SU-DHL-6 (cell line): ENCODE measurements around the gene OSTN.

Source experiments
- H2AFZ ChIP-seq: fragments of 200-600 bp; sonication (generic); 2 replicates; pipeline ENCODE4 v1.6.1; 2014; ENCODE audit warnings: low read depth, mild to moderate bottlenecking, moderate library complexity, mixed read lengths, antibody characterized with exemption, low read length; ENCODE audit not compliant: severe bottlenecking
- H3F3A ChIP-seq: fragments of 200-600 bp; shearing (Covaris generic); 2 replicates; pipeline ENCODE4 v1.6.0; 2016; ENCODE audit warnings: antibody characterized with exemption, mild to moderate bottlenecking; ENCODE audit not compliant: insufficient read depth
- H3K27ac ChIP-seq: fragments of 200-600 bp; sonication (generic); 2 replicates; pipeline ENCODE4 v1.5.1; 2016; ENCODE audit warnings: low read depth, mild to moderate bottlenecking, low read length, moderate library complexity, mixed read lengths
- H3K27me3 ChIP-seq: fragments of 200-600 bp; sonication (generic), shearing (Covaris generic); 2 replicates; pipeline ENCODE4 v1.6.0; 2014; ENCODE audit warnings: mild to moderate bottlenecking, low read length
- H3K36me3 ChIP-seq: fragments of 200-600 bp; sonication (generic); 2 replicates; pipeline ENCODE4 v1.6.1; 2014; ENCODE audit warnings: mild to moderate bottlenecking, low read length, mixed read lengths
- H3K4me2 ChIP-seq: fragments of 300-600, 200-600 bp; shearing (Covaris generic), sonication (generic); 2 replicates; pipeline ENCODE4 v1.6.0; 2014; ENCODE audit warnings: low read length, low read depth, mild to moderate bottlenecking; ENCODE audit not compliant: poor library complexity, severe bottlenecking
- H3K4me3 ChIP-seq: fragments of 200-600 bp; sonication (generic); 2 replicates; pipeline ENCODE4 v1.5.1; 2014; ENCODE audit warnings: antibody characterized with exemption, low read length, mild to moderate bottlenecking, mixed read lengths; ENCODE audit not compliant: insufficient read depth, poor library complexity, severe bottlenecking
- H3K79me2 ChIP-seq: fragments of 200-600 bp; sonication (generic); 2 replicates; pipeline ENCODE4 v1.6.1; 2014; ENCODE audit warnings: mild to moderate bottlenecking, low read length, moderate library complexity; ENCODE audit not compliant: insufficient read depth
- H3K9ac ChIP-seq: fragments of 200-600 bp; sonication (generic); 2 replicates; pipeline ENCODE4 v1.7.0; 2014; ENCODE audit warnings: mild to moderate bottlenecking, low read length
- H3K9me2 ChIP-seq: fragments of 200-600 bp; sonication (generic); replicated peaks from 2 replicates; pipeline ENCODE4 v1.6.1; 2014; ENCODE audit warnings: low read length; ENCODE audit not compliant: insufficient read depth
- H3K9me3 ChIP-seq: fragments of 200-600 bp; sonication (generic); 2 replicates; pipeline ENCODE4 v1.6.1; 2014; ENCODE audit warnings: low read length, mixed read lengths; ENCODE audit not compliant: insufficient read depth
- H4K20me1 ChIP-seq: fragments of 200-600 bp; sonication (generic); 2 replicates; pipeline ENCODE4 v1.6.1; 2014; ENCODE audit warnings: low read depth, mild to moderate bottlenecking, antibody characterized with exemption, low read length, moderate library complexity, mixed read lengths
- CTCF ChIP-seq: fragments of 200-600 bp; sonication (generic); IDR thresholded peaks from one replicate; pipeline ENCODE4 v1.5.1; 2017; ENCODE audit warnings: antibody characterized with exemption, mild to moderate bottlenecking, low read length, moderate library complexity; ENCODE audit not compliant: insufficient read depth, poor library complexity, severe bottlenecking
- EZH2phosphoT487 ChIP-seq: fragments of 200-600 bp; sonication (generic), shearing (Covaris generic); conservative IDR thresholded peaks from 2 replicates; pipeline ENCODE4 v1.6.1; 2018; ENCODE audit warnings: mild to moderate bottlenecking, antibody characterized with exemption, low read length, moderate library complexity, mixed read lengths

The OSTN gene

DNA sequence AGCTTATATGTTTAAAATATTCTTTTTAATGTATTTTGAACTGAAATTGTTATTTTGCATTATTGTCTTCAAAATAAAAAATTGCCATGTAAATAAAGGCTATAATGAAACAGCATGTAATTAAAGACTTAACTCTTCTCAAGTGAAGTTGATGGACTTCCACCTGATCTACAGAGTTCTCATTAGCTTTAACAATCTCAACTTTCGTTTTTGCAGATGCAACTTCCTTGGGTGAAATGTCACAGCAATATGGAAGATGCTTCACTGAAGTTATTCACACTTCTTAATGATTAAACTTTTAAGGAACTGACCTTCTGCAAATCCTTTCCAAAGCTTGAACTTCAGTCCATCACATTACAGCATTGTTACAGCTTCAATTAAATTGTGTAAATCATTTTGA is 63.6 kb downstream of the OSTN start:
- Histone ChIP-seq H2AFZ (no peak overlapping the region), H3K4me3 (no peak overlapping the region), H3K9ac (no peak overlapping the region), H4K20me1 (no peaks in the 10 kb centered on the region), H3K79me2 (no peaks in the 10 kb centered on the region), H3K36me3 (no peaks in the 10 kb centered on the region), H3K9me3 (no peaks in the 10 kb centered on the region), H3F3A (no peaks in the 10 kb centered on the region), H3K27me3 (no peaks in the 10 kb centered on the region), H3K9me2 (no peaks in the 10 kb centered on the region), H3K4me2 (no peak overlapping the region), H3K27ac (no peak overlapping the region)
- TF ChIP-seq CTCF, result no peak
- no peak for TF ChIP-seq EZH2phosphoT487

DNA sequence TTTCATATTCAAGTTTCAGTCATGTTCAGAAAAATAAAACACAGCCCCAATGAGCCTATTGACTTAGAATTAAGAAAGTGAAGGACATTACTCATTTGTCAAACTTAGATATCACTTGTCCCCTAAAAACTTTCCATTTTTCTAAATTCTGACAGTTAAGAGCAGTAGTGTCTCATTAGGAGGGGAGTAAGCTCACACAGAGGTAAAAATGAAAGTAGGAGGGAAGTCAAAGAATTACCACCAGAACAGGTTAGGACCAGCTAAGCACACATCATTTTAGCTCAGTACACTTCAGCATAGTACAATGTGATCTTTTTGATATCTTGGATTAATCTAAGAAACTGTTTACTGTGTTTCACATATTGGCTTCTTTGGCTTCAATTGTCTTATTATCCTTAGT is 64.3 kb downstream of the OSTN start:
- no peak overlapping the region for H3K4me2 ChIP-seq
- H3K9me2 ChIP-seq, result no peaks in the 10 kb centered on the region
- no peaks in the 10 kb centered on the region for H3F3A ChIP-seq
- no peaks in the 10 kb centered on the region for H4K20me1 ChIP-seq
- H3K4me3 ChIP-seq, result no peak overlapping the region
- no peak overlapping the region for H3K9ac ChIP-seq
- no peak for TF ChIP-seq CTCF
- no peak for TF ChIP-seq EZH2phosphoT487
- no peaks in the 10 kb centered on the region for H3K79me2 ChIP-seq
- no peak overlapping the region for H2AFZ ChIP-seq
- no peaks in the 10 kb centered on the region for H3K9me3 ChIP-seq
- H3K27me3 ChIP-seq, result no peaks in the 10 kb centered on the region
- H3K36me3 ChIP-seq, result no peaks in the 10 kb centered on the region
- H3K27ac ChIP-seq, result no peak overlapping the region

DNA sequence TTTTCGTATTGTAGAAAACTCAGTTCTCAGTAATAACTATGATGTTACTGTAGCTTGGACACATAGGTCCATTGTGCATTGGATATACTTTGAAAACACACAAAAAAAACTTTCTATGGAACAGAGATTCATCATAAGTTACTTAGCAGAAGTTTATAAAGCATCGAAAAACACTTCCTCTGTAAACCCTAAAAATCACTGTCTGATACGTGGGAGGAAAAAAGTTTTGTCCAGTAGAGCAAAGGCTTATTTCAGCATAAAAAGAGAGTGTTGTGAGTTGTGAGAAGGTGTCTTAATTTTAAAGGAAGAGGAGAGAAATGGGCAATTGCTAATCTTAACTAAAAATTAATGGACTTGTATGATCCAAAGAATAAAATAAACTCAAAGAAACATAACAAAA is 64.8 kb downstream of the OSTN start:
- Histone ChIP-seq H3K79me2 (no peaks in the 10 kb centered on the region), H2AFZ (no peak overlapping the region), H3K9me2 (no peaks in the 10 kb centered on the region), H3K36me3 (no peaks in the 10 kb centered on the region), H3K9me3 (no peaks in the 10 kb centered on the region), H3K4me2 (no peak overlapping the region), H3K9ac (no peak overlapping the region), H3F3A (no peaks in the 10 kb centered on the region), H3K27me3 (no peaks in the 10 kb centered on the region), H3K27ac (no peak overlapping the region), H4K20me1 (no peaks in the 10 kb centered on the region), H3K4me3 (no peak overlapping the region)
- TF ChIP-seq EZH2phosphoT487 (no peak), CTCF (no peak)

DNA sequence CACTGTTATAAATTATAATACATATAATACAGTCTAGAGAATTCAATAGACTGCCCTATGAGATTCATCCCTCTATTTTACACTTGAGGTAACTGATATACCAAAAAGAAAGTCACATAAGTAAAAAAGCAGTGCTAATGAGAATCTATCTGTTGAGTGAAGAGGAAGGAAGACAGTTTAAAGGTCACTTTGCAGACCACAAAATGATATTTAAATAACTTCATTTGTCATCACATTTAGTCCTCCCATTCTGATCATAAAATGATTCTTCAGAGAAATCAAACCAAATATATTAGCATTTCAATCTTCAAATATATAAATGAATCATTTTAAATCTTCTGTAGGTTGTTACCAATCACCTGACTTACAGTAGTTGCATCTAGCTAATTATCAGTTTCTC is 69.7 kb downstream of the OSTN start:
- Histone ChIP-seq H3K9me3 (no peaks in the 10 kb centered on the region), H3F3A (no peaks in the 10 kb centered on the region), H3K9ac (no peak overlapping the region), H3K27ac (no peak overlapping the region), H3K9me2 (no peaks in the 10 kb centered on the region), H3K4me2 (no peak overlapping the region), H3K36me3 (no peaks in the 10 kb centered on the region), H3K4me3 (no peak overlapping the region), H3K79me2 (no peaks in the 10 kb centered on the region), H2AFZ (no peak overlapping the region), H4K20me1 (no peaks in the 10 kb centered on the region), H3K27me3 (no peaks in the 10 kb centered on the region)
- TF ChIP-seq EZH2phosphoT487, result no peak
- no peak for TF ChIP-seq CTCF
